ENCODE results near the gene UBR1.

DNA sequence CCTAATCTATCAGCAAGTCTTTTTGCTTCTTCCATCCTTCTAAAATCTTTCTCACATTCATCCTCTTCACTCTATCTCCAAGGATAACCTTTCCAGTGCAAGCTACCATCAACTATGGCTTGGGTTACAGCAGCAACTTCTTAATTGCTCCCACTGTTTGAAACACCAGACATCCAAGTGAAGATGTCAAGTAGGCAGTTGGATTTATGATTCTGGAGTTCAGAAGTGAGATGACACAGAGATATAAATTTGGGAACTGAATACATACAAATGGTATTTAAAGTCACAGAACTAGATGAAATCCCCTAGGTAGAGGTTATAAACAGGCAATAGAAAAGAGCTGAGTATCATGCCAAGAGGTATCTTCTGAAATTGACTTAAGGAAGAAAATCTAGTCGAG lies 3.7 kb downstream of the UBR1 start:
- TF ChIP-seq NFIC (IDR thresholded peaks at IDR 0.05) (no peak), TCF12 (IDR thresholded peaks at IDR 0.05; ENCODE audit: low read depth) (no peak), EP300 (IDR thresholded peaks at IDR 0.05; ENCODE audit: borderline replicate concordance) (no peak), CREB1 (IDR thresholded peaks at IDR 0.05; ENCODE audit: low read depth) (no peak), EGR1 (IDR thresholded peaks at IDR 0.05) (no peak)
- TF ChIP-seq, protein P1, sequence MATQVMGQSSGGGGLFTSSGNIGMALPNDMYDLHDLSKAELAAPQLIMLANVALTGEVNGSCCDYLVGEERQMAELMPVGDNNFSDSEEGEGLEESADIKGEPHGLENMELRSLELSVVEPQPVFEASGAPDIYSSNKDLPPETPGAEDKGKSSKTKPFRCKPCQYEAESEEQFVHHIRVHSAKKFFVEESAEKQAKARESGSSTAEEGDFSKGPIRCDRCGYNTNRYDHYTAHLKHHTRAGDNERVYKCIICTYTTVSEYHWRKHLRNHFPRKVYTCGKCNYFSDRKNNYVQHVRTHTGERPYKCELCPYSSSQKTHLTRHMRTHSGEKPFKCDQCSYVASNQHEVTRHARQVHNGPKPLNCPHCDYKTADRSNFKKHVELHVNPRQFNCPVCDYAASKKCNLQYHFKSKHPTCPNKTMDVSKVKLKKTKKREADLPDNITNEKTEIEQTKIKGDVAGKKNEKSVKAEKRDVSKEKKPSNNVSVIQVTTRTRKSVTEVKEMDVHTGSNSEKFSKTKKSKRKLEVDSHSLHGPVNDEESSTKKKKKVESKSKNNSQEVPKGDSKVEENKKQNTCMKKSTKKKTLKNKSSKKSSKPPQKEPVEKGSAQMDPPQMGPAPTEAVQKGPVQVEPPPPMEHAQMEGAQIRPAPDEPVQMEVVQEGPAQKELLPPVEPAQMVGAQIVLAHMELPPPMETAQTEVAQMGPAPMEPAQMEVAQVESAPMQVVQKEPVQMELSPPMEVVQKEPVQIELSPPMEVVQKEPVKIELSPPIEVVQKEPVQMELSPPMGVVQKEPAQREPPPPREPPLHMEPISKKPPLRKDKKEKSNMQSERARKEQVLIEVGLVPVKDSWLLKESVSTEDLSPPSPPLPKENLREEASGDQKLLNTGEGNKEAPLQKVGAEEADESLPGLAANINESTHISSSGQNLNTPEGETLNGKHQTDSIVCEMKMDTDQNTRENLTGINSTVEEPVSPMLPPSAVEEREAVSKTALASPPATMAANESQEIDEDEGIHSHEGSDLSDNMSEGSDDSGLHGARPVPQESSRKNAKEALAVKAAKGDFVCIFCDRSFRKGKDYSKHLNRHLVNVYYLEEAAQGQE (IDR thresholded peaks at IDR 0.05; ENCODE audit: low read depth): no peak

All from Ishikawa (cell line).